Loucy (cell line): ENCODE results near the gene NTN1.

Experiments used
- H2AFZ ChIP-seq: fragments of 200-600 bp; sonication (generic); 2 replicates; pipeline ENCODE4 v1.6.0; 2016; ENCODE audit warnings: antibody characterized with exemption, mild to moderate bottlenecking, low read length, moderate library complexity
- H3F3A ChIP-seq: fragments of 200-600 bp; 2 replicates; pipeline ENCODE4 v1.6.0; 2016; ENCODE audit warnings: antibody characterized with exemption, low read depth, mild to moderate bottlenecking
- H3K27me3 ChIP-seq: fragments of 200-600 bp; sonication (generic); 2 replicates; pipeline ENCODE4 v1.6.1; 2014; ENCODE audit warnings: low read length, mild to moderate bottlenecking; ENCODE audit not compliant: insufficient read depth, poor library complexity, severe bottlenecking
- H3K36me3 ChIP-seq: fragments of 200-600 bp; sonication (generic); 2 replicates; pipeline ENCODE4 v1.6.1; 2016; ENCODE audit warnings: low read length; ENCODE audit not compliant: insufficient read depth
- H3K4me1 ChIP-seq: fragments of 200-600 bp; sonication (generic); 2 replicates; pipeline ENCODE4 v1.5.1; 2014; ENCODE audit warnings: low read length, mild to moderate bottlenecking; ENCODE audit not compliant: insufficient read depth, poor library complexity, severe bottlenecking
- H3K4me2 ChIP-seq: fragments of 200-600 bp; sonication (generic); 2 replicates; pipeline ENCODE4 v1.6.0; 2014; ENCODE audit warnings: antibody characterized with exemption, low read length, low read depth, mild to moderate bottlenecking; ENCODE audit not compliant: poor library complexity, severe bottlenecking
- H3K4me3 ChIP-seq: fragments of 200-600 bp; sonication (generic); 2 replicates; pipeline ENCODE4 v1.5.1; 2014; ENCODE audit warnings: low read length, mild to moderate bottlenecking, mixed read lengths; ENCODE audit not compliant: poor library complexity, severe bottlenecking
- H3K79me2 ChIP-seq: fragments of 200-600 bp; sonication (generic); 2 replicates; pipeline ENCODE4 v1.6.1; 2014; ENCODE audit warnings: low read length; ENCODE audit not compliant: insufficient read depth
- H3K9ac ChIP-seq: fragments of 200-600 bp; sonication (generic); 2 replicates; pipeline ENCODE4 v1.6.0; 2014; ENCODE audit warnings: mild to moderate bottlenecking, low read depth, low read length, moderate library complexity; ENCODE audit not compliant: poor library complexity, severe bottlenecking
- H3K9me2 ChIP-seq: fragments of 200-600 bp; sonication (generic); replicated peaks from 2 replicates; pipeline ENCODE4 v1.6.1; 2016; ENCODE audit warnings: low read depth, low read length, mixed read lengths
- H3K9me3 ChIP-seq: fragments of 200-600 bp; sonication (generic); 2 replicates; pipeline ENCODE4 v1.6.1; 2014; ENCODE audit warnings: mild to moderate bottlenecking, antibody characterized with exemption, low read length, low read depth; ENCODE audit not compliant: insufficient read depth
- H4K20me1 ChIP-seq: fragments of 200-600 bp; sonication (generic); 2 replicates; pipeline ENCODE4 v1.6.0; 2014; ENCODE audit warnings: antibody characterized with exemption, low read length, mild to moderate bottlenecking; ENCODE audit not compliant: insufficient read depth, poor library complexity, severe bottlenecking
- CTCF ChIP-seq: fragments of 200-600 bp; sonication (generic); conservative IDR thresholded peaks from 2 replicates; pipeline ENCODE4 v1.5.1; 2014; ENCODE audit warnings: mild to moderate bottlenecking, antibody characterized with exemption, low read length
- EZH2phosphoT487 ChIP-seq: fragments of 200-600 bp; IDR thresholded peaks from 2 replicates; pipeline ENCODE4 v1.6.1; 2018; ENCODE audit warnings: antibody characterized with exemption, mild to moderate bottlenecking, moderate library complexity, borderline replicate concordance

The NTN1 gene

GRCh38 chr17:9231449-9232154 is 210.3 kb downstream of the NTN1 start:
- Histone ChIP-seq H3F3A (no peaks in the 10 kb centered on the region), H3K27me3 (no peaks in the 10 kb centered on the region), H3K9me2 (no peaks in the 10 kb centered on the region), H3K9ac (no peak overlapping the region), H3K79me2 (no peaks in the 10 kb centered on the region), H3K4me2 (no peak overlapping the region), H4K20me1 (no peaks in the 10 kb centered on the region), H3K36me3 (no peaks in the 10 kb centered on the region), H3K4me3 (no peak overlapping the region), H3K4me1 (no peaks in the 10 kb centered on the region), H3K9me3 (no peaks in the 10 kb centered on the region), H2AFZ (no peak overlapping the region)
- no peak for TF ChIP-seq CTCF
- no peak for TF ChIP-seq EZH2phosphoT487

GRCh38 chr17:9232155-9232475 is 210.8 kb downstream of the NTN1 start:
- TF ChIP-seq EZH2phosphoT487 = no peak
- TF ChIP-seq CTCF = no peak
- H3K9me3 ChIP-seq = no peaks in the 10 kb centered on the region
- H3K4me2 ChIP-seq = no peak overlapping the region
- H3K79me2 ChIP-seq = no peaks in the 10 kb centered on the region
- no peak overlapping the region for H3K4me3 ChIP-seq
- H3K9me2 ChIP-seq = no peaks in the 10 kb centered on the region
- no peaks in the 10 kb centered on the region for H3F3A ChIP-seq
- no peak overlapping the region for H3K9ac ChIP-seq
- no peaks in the 10 kb centered on the region for H3K4me1 ChIP-seq
- no peaks in the 10 kb centered on the region for H3K36me3 ChIP-seq
- no peaks in the 10 kb centered on the region for H3K27me3 ChIP-seq
- no peak overlapping the region for H2AFZ ChIP-seq
- H4K20me1 ChIP-seq = no peaks in the 10 kb centered on the region

GRCh38 chr17:9232591-9233270 is 211.4 kb downstream of the NTN1 start:
- no peak for TF ChIP-seq CTCF
- TF ChIP-seq EZH2phosphoT487 = no peak
- Histone ChIP-seq H3K79me2 (no peaks in the 10 kb centered on the region), H3K27me3 (no peaks in the 10 kb centered on the region), H4K20me1 (no peaks in the 10 kb centered on the region), H2AFZ (no peak overlapping the region), H3K9ac (no peak overlapping the region), H3K4me1 (no peaks in the 10 kb centered on the region), H3K4me2 (no peak overlapping the region), H3K9me3 (no peaks in the 10 kb centered on the region), H3K36me3 (no peaks in the 10 kb centered on the region), H3F3A (no peaks in the 10 kb centered on the region), H3K9me2 (no peaks in the 10 kb centered on the region), H3K4me3 (no peak overlapping the region)
